Measurements from ENCODE around the gene CD46.

- TF ChIP-seq POLR2A (IDR thresholded peaks at IDR 0.05) (peak; percentile 72), EP300 (IDR thresholded peaks at IDR 0.05) (no peak)
Observed at GRCh38 chr1:207822602-207823451, 71.0 kb downstream of the CD46 start.

All from ovary (tissue), 1 donor.